ENCODE results near the gene SLC2A4RG.

The SLC2A4RG gene

GRCh38 chr20:63741676-63742380, 2.3 kb downstream of the SLC2A4RG start:
- peak overlapping the region; percentile 95 for H3K27ac ChIP-seq
- no peak for TF ChIP-seq CTCF (conservative IDR thresholded peaks at IDR 0.05)

GRCh38 chr20:63742381-63743024, 2.9 kb downstream of the SLC2A4RG start:
- H3K27ac ChIP-seq: peak overlapping the region; percentile 95; the same call in 1 of the 2 replicates
- TF ChIP-seq CTCF (conservative IDR thresholded peaks at IDR 0.05): no peak

DNA sequence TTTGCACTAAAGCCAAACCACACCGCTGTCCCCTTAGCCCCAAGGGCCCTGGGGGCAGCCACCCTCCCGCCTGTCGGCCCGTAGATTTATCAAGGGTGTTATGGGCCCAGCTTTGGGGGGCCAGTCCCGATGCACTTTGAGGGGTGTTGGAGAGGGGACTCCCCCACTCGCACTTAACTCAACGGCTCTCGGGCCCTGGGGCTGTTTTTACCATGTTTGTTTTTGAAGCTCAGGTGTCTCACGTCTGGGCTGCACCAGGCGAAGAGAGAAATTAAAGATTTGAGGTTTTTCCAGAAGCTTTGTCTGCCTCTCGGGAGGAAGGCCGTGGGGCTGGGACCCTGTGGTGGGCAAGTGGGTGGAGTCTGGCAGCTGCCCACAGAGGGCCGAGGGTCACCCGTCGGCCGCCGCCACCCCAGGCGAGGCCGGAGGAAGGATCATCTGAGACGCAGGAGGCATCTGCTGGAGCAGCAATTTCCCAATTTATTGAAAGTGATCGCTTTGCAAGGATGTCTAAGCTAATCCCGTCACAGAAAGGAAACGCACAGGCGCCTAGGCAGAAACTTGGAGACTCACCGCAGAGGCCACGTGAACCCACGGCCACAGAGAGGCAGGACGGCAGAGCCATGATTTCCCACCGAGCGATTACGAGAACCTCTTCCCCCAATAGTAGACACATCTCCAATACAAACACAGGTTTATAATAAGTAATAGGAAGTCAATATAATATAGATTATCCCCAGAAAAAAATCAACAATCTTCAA, 3.8 kb downstream of the SLC2A4RG start:
- no peak overlapping the region for H3K27ac ChIP-seq
- TF ChIP-seq CTCF (conservative IDR thresholded peaks at IDR 0.05): no peak

DNA sequence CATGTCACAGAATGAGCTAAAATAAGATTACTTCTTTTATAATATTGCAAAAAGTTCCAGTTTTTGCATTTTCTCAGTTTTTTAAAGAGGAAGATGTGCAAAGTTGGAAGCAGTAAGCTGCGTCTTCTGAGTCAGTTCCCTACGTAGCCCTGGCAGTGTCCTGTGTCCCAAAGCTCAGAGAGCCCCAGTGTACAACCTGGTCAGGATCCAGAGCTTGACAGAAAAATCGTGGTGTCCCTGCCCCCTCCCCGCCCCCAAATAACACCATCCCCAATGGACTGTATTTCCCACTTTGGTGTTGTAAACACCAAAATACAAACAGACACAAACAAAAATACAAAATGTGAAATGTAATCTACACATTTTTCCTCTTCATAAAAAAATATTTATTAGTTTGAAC, 4.6 kb downstream of the SLC2A4RG start:
- no peak for TF ChIP-seq CTCF (conservative IDR thresholded peaks at IDR 0.05)
- H3K27ac ChIP-seq: no peak overlapping the region

GRCh38 chr20:63744574-63745423, 5.2 kb downstream of the SLC2A4RG start:
- no peak for TF ChIP-seq CTCF (conservative IDR thresholded peaks at IDR 0.05)
- no peak overlapping the region for H3K27ac ChIP-seq

- no peak for TF ChIP-seq CTCF (conservative IDR thresholded peaks at IDR 0.05)
- no peak overlapping the region for H3K27ac ChIP-seq
These were observed 5.8 kb downstream of the SLC2A4RG start for GRCh38 chr20:63745424-63745805.

Measured in VCaP (cell line).